ENCODE measurements around the gene CFAP77.

CFAP77 gene

GRCh38 chr9:132497731-132498130 lies 87.7 kb downstream of the CFAP77 start:
- H3K27ac ChIP-seq: no peak overlapping the region
- no peak for DNase-seq (ENCODE audit: low spot score)
- TF ChIP-seq CTCF (conservative IDR thresholded peaks at IDR 0.05; ENCODE audit: low read depth): no peak
- CTCF ChIA-PET: interaction anchor here (0.5 to 1.7 kb wide), 2 partner anchors 9 to 184 kb away, joined by 5 to 6 read pairs; no protein-coding TSS in a partner anchor
- POLR2A ChIA-PET (ENCODE audit: low non-redundant PET): no interaction called here

GRCh38 chr9:132498531-132499210 lies 88.7 kb downstream of the CFAP77 start:
- POLR2A ChIA-PET (ENCODE audit: low non-redundant PET): no interaction called here
- CTCF ChIA-PET: interaction anchor here (0.5 kb wide), 1 partner anchor 37 kb away, joined by 3 read pairs; no protein-coding TSS in a partner anchor
- no peak for TF ChIP-seq CTCF (conservative IDR thresholded peaks at IDR 0.05; ENCODE audit: low read depth)
- no peak for DNase-seq (ENCODE audit: low spot score)
- H3K27ac ChIP-seq: no peak overlapping the region

GRCh38 chr9:132499251-132499650 lies 89.2 kb downstream of the CFAP77 start:
- no peak overlapping the region for H3K27ac ChIP-seq
- CTCF ChIA-PET: interaction anchor here (0.6 kb wide), 1 partner anchor 523 kb away, joined by 3 read pairs; no protein-coding TSS in a partner anchor
- POLR2A ChIA-PET (ENCODE audit: low non-redundant PET): no interaction called here
- TF ChIP-seq CTCF (conservative IDR thresholded peaks at IDR 0.05; ENCODE audit: low read depth): no peak
- DNase-seq (ENCODE audit: low spot score): no peak

- POLR2A ChIA-PET (ENCODE audit: low non-redundant PET): no interaction called here
- CTCF ChIA-PET: interaction anchor here (0.6 to 1.7 kb wide), 4 partner anchors 11 to 151 kb away, joined by 3 to 6 read pairs (median 4); no protein-coding TSS in a partner anchor
Measured at GRCh38 chr9:132500193-132500592, 90.2 kb downstream of the CFAP77 start.

GRCh38 chr9:132502480-132502879 lies 92.5 kb downstream of the CFAP77 start:
- POLR2A ChIA-PET (ENCODE audit: low non-redundant PET): no interaction called here
- DNase-seq (ENCODE audit: low spot score): no peak
- TF ChIP-seq CTCF (conservative IDR thresholded peaks at IDR 0.05; ENCODE audit: low read depth): no peak
- no peak overlapping the region for H3K27ac ChIP-seq
- CTCF ChIA-PET: no interaction called here

More at GRCh38 chr9:132500193-132500592, 90.2 kb downstream of the CFAP77 start:
- TF ChIP-seq CTCF (conservative IDR thresholded peaks at IDR 0.05; ENCODE audit: low read depth): no peak
- no peak overlapping the region for H3K27ac ChIP-seq
- DNase-seq (ENCODE audit: low spot score): no peak

- ChIA-PET CTCF (no interaction called here), POLR2A (ENCODE audit: low non-redundant PET) (no interaction called here)
- TF ChIP-seq CTCF (conservative IDR thresholded peaks at IDR 0.05; ENCODE audit: low read depth): no peak
- DNase-seq (ENCODE audit: low spot score): no peak
- no peak overlapping the region for H3K27ac ChIP-seq
Measured at GRCh38 chr9:132503116-132503515, 93.1 kb downstream of the CFAP77 start.

Measured in RWPE1 (cell line).